Measurements from ENCODE around the gene NEMP1. TPM values are rescaled to one million over a fixed set of nuclear protein-coding genes. Genes with fewer than 3 reads are reported as not detected.
A peak's percentile ranks its signal among the peaks of the same experiment; 100 is the strongest.

The NEMP1 gene
- total RNA-seq, 4 donors from 2014 or later = 4.0 to 66.7 (median 5.2) TPM

DNA sequence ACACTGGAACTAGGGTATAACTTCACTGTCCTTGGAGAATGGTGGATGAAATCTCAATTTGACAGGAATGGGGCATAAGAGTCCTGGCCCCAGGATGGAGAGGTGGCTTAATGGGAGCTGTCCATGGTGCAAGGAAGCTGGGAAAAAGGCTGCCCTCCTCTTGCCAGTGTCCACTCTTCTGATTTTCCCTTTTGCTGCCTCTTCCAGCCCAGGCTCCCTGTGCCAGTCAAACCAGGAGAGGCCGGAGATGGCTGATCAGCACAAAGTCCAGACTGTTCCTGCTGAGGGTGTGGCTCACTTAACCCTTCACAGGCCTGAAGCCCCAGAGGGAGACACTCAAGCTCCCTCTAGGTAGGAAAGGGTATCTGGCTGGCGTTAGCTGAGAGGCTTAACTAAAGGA lies 28.7 kb downstream of the NEMP1 start, which contains the start of gene MYO1A:
TSS of gene MYO1A (minus strand) at position 240 of the 400 bp plus-strand sequence. CDS start 1,806 bp downstream, outside the sequence.
- Histone ChIP-seq H3K36me3 (no peaks in the 10 kb centered on the region), H3K27ac (peak within 1 kb of the TSS; percentile 70 to 80 (median 77)), H3K4me1 (peaks cover 7 to 30% (median 26%) of the 10 kb centered on the region in 4 donors), H3K4me3 (peak within 1 kb of the TSS in 3 of 4 donors; percentile 33 to 57 (median 40)), H3K27me3 (no peaks in the 10 kb centered on the region), H3K9me3 (no peaks in the 10 kb centered on the region)
- in situ Hi-C loops (cut with MboI; ENCODE audit: low pct_ligation_motif_present in 1 of 4, low pct_unique_long_range_greater_than_20kb in 1 of 4, low sequenced_read_pairs in 3 of 4) (loop anchor here in 1 of 4 donors (10.0 kb wide), 1 partner anchor 45 kb away; the partner anchor contains the start of gene ZBTB39), intact Hi-C loops (cut with DNase I; ENCODE audit: low total_unique reads) (no loop called here)
- DNase-seq = peak; percentile 76
- no peak for TF ChIP-seq EP300 (IDR thresholded peaks at IDR 0.05; ENCODE audit: low read depth)
- TF ChIP-seq POLR2A (IDR thresholded peaks at IDR 0.05) = peak; percentile 62
- TF ChIP-seq POLR2AphosphoS5 (IDR thresholded peaks at IDR 0.05) = peak in 2 of 3 donors; percentile 41 to 66
- WGBS, 2 donors (ENCODE audit: low coverage in 1 of 2) = 34% methylated on average over 2 of the region's 2 CpGs; no CpG with 5 or more reads in 1 of the 2 donors

DNA sequence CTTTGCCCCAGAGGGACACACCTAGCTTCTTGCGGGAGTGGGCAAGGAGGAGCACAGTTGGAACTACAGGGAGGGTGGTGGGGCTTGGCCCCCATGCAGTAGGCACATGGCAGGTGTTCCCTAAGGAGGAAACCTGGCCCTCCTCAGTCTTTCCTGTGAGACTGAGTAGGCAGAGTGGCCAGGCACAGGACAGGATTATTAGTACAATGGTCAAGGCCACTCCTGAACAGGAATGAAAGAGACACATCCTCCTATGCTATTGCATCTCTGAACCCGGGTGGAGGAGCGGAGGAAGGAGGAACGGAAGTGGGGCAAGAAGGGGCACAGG lies 29.5 kb downstream of the NEMP1 start:
- Histone ChIP-seq H3K4me1 (peaks cover 7 to 30% (median 26%) of the 10 kb centered on the region in 4 donors), H3K27ac (peak overlapping the region; percentile 70 to 80 (median 77)), H3K9me3 (no peaks in the 10 kb centered on the region), H3K4me3 (peak overlapping the region in 3 of 4 donors; percentile 33 to 57 (median 40)), H3K36me3 (no peaks in the 10 kb centered on the region), H3K27me3 (no peaks in the 10 kb centered on the region)
- TF ChIP-seq POLR2A (IDR thresholded peaks at IDR 0.05) (peak; percentile 36), POLR2AphosphoS5 (IDR thresholded peaks at IDR 0.05) (peak in 2 of 3 donors; percentile 52 to 67)
- TF ChIP-seq, protein P1, sequence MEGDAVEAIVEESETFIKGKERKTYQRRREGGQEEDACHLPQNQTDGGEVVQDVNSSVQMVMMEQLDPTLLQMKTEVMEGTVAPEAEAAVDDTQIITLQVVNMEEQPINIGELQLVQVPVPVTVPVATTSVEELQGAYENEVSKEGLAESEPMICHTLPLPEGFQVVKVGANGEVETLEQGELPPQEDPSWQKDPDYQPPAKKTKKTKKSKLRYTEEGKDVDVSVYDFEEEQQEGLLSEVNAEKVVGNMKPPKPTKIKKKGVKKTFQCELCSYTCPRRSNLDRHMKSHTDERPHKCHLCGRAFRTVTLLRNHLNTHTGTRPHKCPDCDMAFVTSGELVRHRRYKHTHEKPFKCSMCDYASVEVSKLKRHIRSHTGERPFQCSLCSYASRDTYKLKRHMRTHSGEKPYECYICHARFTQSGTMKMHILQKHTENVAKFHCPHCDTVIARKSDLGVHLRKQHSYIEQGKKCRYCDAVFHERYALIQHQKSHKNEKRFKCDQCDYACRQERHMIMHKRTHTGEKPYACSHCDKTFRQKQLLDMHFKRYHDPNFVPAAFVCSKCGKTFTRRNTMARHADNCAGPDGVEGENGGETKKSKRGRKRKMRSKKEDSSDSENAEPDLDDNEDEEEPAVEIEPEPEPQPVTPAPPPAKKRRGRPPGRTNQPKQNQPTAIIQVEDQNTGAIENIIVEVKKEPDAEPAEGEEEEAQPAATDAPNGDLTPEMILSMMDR (IDR thresholded peaks at IDR 0.05) = no peak
- 61% methylated on average over 4 of the region's 4 CpGs; no CpG with 5 or more reads in 1 of the 2 donors for WGBS, 2 donors (ENCODE audit: low coverage in 1 of 2)
- in situ Hi-C loops (cut with MboI; ENCODE audit: low pct_ligation_motif_present in 1 of 4, low pct_unique_long_range_greater_than_20kb in 1 of 4, low sequenced_read_pairs in 3 of 4) (no loop called here), intact Hi-C loops (cut with DNase I; ENCODE audit: low total_unique reads) (no loop called here)
- peak; percentile 76 for DNase-seq

GRCh38 chr12:57048423-57049118 lies 30.0 kb downstream of the NEMP1 start:
- WGBS, 2 donors (ENCODE audit: low coverage in 1 of 2) = 74% methylated on average over 1 of the region's 1 CpG; no CpG with 5 or more reads in 1 of the 2 donors
- H3K27me3 ChIP-seq = no peaks in the 10 kb centered on the region
- no peak for DNase-seq
- H3K4me1 ChIP-seq = peaks cover 7 to 30% (median 26%) of the 10 kb centered on the region in 4 donors
- intact Hi-C loops (cut with DNase I; ENCODE audit: low total_unique reads) (no loop called here), in situ Hi-C loops (cut with MboI; ENCODE audit: low pct_ligation_motif_present in 1 of 4, low pct_unique_long_range_greater_than_20kb in 1 of 4, low sequenced_read_pairs in 3 of 4) (no loop called here)
- no peaks in the 10 kb centered on the region for H3K36me3 ChIP-seq
- TF ChIP-seq EP300 (IDR thresholded peaks at IDR 0.05; ENCODE audit: low read depth) = no peak
- TF ChIP-seq, protein P1 (IDR thresholded peaks at IDR 0.05) = no peak
- no peak for TF ChIP-seq POLR2A (IDR thresholded peaks at IDR 0.05)
- no peak for TF ChIP-seq POLR2AphosphoS5 (IDR thresholded peaks at IDR 0.05)
- no peaks in the 10 kb centered on the region for H3K9me3 ChIP-seq
- H3K4me3 ChIP-seq = peak overlapping the region in 3 of 4 donors; percentile 33 to 57 (median 40)
- H3K27ac ChIP-seq = peak overlapping the region; percentile 70 to 80 (median 77)

GRCh38 chr12:57047981-57048380 lies 30.6 kb downstream of the NEMP1 start:
- no peaks in the 10 kb centered on the region for H3K27me3 ChIP-seq
- DNase-seq = no peak
- H3K9me3 ChIP-seq = no peaks in the 10 kb centered on the region
- in situ Hi-C loops (cut with MboI; ENCODE audit: low pct_ligation_motif_present in 1 of 4, low pct_unique_long_range_greater_than_20kb in 1 of 4, low sequenced_read_pairs in 3 of 4) = no loop called here
- TF ChIP-seq POLR2A (IDR thresholded peaks at IDR 0.05) = no peak
- TF ChIP-seq, protein P1 (IDR thresholded peaks at IDR 0.05) = no peak
- TF ChIP-seq EP300 (IDR thresholded peaks at IDR 0.05; ENCODE audit: low read depth) = no peak
- TF ChIP-seq POLR2AphosphoS5 (IDR thresholded peaks at IDR 0.05) = no peak
- H3K27ac ChIP-seq = peak overlapping the region; percentile 70 to 80 (median 77)
- intact Hi-C loops (cut with DNase I; ENCODE audit: low total_unique reads) = no loop called here
- H3K4me3 ChIP-seq = peak overlapping the region in 3 of 4 donors; percentile 33 to 57 (median 40)
- H3K4me1 ChIP-seq = peaks cover 7 to 30% (median 26%) of the 10 kb centered on the region in 4 donors
- H3K36me3 ChIP-seq = no peaks in the 10 kb centered on the region
- 75% methylated on average over 1 of the region's 1 CpG; no CpG with 5 or more reads in 1 of the 2 donors for WGBS, 2 donors (ENCODE audit: low coverage in 1 of 2)

Data from transverse colon (tissue), 4 donors.